Fibroblast of lung (primary cell): ENCODE results near the gene MED15.

Experiments used
- EZH2 ChIP-seq: IDR thresholded peaks from 2 replicates; pipeline ENCODE4 v1.5.1; 2012; ENCODE audit warnings: low read length, control low read depth, mild to moderate bottlenecking; ENCODE audit errors: missing control alignments
- TF ChIP-seq, protein P1 (sequence below), 2 donors: IDR thresholded peaks in 1 of 2; conservative IDR thresholded peaks in 1 of 2; 1 replicate in 1 of 2; 2 replicates in 1 of 2; pipeline ENCODE4 v1.5.1; 2011 to 2012; ENCODE audit warnings: low read length in 2 of 2, control low read depth in 1 of 2, inconsistent platforms in 1 of 2, low read depth in 1 of 2, mild to moderate bottlenecking in 1 of 2

DNA sequence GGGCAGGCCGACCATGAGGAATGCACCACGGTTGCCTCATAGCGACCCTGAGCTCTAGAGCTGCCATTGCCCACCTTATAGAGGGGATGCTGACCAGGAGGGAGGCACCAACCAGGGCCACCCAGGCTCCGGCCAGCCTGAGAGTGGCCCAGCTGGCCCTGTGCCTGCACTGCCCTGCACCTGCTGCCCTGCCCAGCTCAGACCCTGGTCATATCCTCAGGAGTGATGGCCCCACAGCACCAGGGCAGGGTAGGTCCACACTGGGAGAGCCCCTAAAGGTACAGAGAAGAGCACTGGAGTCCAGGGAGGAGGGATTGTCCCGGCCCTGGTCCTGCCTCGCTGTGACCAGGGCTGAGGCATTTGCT, 127.8 kb downstream of the MED15 start:
- TF ChIP-seq, protein P1, sequence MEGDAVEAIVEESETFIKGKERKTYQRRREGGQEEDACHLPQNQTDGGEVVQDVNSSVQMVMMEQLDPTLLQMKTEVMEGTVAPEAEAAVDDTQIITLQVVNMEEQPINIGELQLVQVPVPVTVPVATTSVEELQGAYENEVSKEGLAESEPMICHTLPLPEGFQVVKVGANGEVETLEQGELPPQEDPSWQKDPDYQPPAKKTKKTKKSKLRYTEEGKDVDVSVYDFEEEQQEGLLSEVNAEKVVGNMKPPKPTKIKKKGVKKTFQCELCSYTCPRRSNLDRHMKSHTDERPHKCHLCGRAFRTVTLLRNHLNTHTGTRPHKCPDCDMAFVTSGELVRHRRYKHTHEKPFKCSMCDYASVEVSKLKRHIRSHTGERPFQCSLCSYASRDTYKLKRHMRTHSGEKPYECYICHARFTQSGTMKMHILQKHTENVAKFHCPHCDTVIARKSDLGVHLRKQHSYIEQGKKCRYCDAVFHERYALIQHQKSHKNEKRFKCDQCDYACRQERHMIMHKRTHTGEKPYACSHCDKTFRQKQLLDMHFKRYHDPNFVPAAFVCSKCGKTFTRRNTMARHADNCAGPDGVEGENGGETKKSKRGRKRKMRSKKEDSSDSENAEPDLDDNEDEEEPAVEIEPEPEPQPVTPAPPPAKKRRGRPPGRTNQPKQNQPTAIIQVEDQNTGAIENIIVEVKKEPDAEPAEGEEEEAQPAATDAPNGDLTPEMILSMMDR (conservative IDR thresholded peaks at IDR 0.05 in 1 of 2, IDR thresholded peaks at IDR 0.05 in 1 of 2; ENCODE audit: low read depth in 1 of 2, low read length in 2 of 2), result no peak
- TF ChIP-seq EZH2, result no peak
